Measurements from ENCODE around the gene AP5M1.

- TF ChIP-seq CSDC2 (CRISPR knock-in tag; IDR thresholded peaks at IDR 0.05) (no peak), ZFP30 (CRISPR knock-in tag; IDR thresholded peaks at IDR 0.05) (no peak), ARNTL (CRISPR knock-in tag; IDR thresholded peaks at IDR 0.05; ENCODE audit: borderline replicate concordance, low read depth) (no peak), PATZ1 (CRISPR knock-in tag; IDR thresholded peaks at IDR 0.05; ENCODE audit: borderline replicate concordance) (no peak), TOX (CRISPR knock-in tag; IDR thresholded peaks at IDR 0.05; ENCODE audit: borderline replicate concordance) (no peak), PPARA (CRISPR knock-in tag; IDR thresholded peaks at IDR 0.05; ENCODE audit: borderline replicate concordance) (no peak), ZFP3 (CRISPR knock-in tag; IDR thresholded peaks at IDR 0.05) (no peak), ESRRG (CRISPR knock-in tag; IDR thresholded peaks at IDR 0.05) (no peak), ZNF565 (CRISPR knock-in tag; conservative IDR thresholded peaks at IDR 0.05; ENCODE audit: low read depth) (no peak), BACH2 (CRISPR knock-in tag; IDR thresholded peaks at IDR 0.05; ENCODE audit: borderline replicate concordance) (no peak), OSR1 (CRISPR knock-in tag; IDR thresholded peaks at IDR 0.05) (no peak), CREB5 (CRISPR knock-in tag; IDR thresholded peaks at IDR 0.05; ENCODE audit: low read depth) (no peak)
These were observed 45.8 kb downstream of the AP5M1 start for GRCh38 chr14:57314396-57315089.

Data from SK-N-SH treated with all-trans-retinoic acid at 6 μM for 48 hours (cell line).